HUES64 (cell line): Measurements from ENCODE around the gene CYB5B.

ENCODE experiments used
- H3K27ac ChIP-seq: 2 replicates; pipeline ENCODE4 v1.7.0; 2013; ENCODE audit warnings: low read depth, low read length, inconsistent platforms
- H3K27me3 ChIP-seq: 2 replicates; pipeline ENCODE4 v1.6.1; 2013; ENCODE audit warnings: mild to moderate bottlenecking, low read length; ENCODE audit not compliant: insufficient read depth
- H3K36me3 ChIP-seq: 2 replicates; pipeline ENCODE4 v1.6.1; 2013; ENCODE audit warnings: mild to moderate bottlenecking, low read length; ENCODE audit not compliant: insufficient read depth
- H3K4me1 ChIP-seq: 2 replicates; pipeline ENCODE4 v1.6.1; 2013; ENCODE audit warnings: mild to moderate bottlenecking, low read length, moderate library complexity; ENCODE audit not compliant: insufficient read depth
- H3K4me3 ChIP-seq: 2 replicates; pipeline ENCODE4 v1.5.1; 2013; ENCODE audit warnings: mild to moderate bottlenecking, low read length, moderate library complexity
- H3K9ac ChIP-seq: 2 replicates; pipeline ENCODE4 v1.6.1; 2013; ENCODE audit warnings: mild to moderate bottlenecking, low read depth, low read length
- H3K9me3 ChIP-seq: 2 replicates; pipeline ENCODE4 v1.6.1; 2013; ENCODE audit warnings: low read depth, low read length; ENCODE audit not compliant: insufficient read depth
- WGBS: fragments of 150-250, 120-280 bp; methylation state at CpG from one replicate; pipeline ENCODE4 v1.1.7; 2013; ENCODE audit warnings: missing lambda C conversion rate; 5-methylcytosine and 5-hydroxymethylcytosine counted together

The CYB5B gene

DNA sequence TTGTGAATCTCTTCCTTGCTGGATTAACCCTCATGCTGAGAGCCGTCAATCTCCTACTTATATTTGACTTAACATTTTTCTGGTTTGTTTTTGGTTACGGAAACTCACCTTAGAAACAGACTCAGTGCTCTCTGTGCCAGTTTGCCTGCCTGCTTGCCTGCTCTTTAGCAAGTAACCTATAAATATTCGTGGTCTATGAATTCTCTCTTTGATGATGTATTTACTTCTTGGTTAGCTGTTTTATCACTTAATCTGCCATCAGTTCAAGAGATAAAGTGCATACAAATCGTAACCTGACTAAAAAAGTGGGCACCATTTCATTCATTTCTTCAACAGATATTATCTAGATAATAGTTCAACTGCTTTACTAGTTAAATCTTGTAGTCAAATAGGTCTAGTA is 26.7 kb downstream of the CYB5B start:
- no peaks in the 10 kb centered on the region for H3K9me3 ChIP-seq
- H3K4me1 ChIP-seq, result no peaks in the 10 kb centered on the region
- H3K4me3 ChIP-seq, result no peak overlapping the region
- WGBS, result 93% methylated on average over 4 of the region's 4 CpGs
- H3K9ac ChIP-seq, result no peak overlapping the region
- no peaks in the 10 kb centered on the region for H3K27me3 ChIP-seq
- no peak overlapping the region for H3K27ac ChIP-seq
- H3K36me3 ChIP-seq, result peaks cover 58% of the 10 kb centered on the region

DNA sequence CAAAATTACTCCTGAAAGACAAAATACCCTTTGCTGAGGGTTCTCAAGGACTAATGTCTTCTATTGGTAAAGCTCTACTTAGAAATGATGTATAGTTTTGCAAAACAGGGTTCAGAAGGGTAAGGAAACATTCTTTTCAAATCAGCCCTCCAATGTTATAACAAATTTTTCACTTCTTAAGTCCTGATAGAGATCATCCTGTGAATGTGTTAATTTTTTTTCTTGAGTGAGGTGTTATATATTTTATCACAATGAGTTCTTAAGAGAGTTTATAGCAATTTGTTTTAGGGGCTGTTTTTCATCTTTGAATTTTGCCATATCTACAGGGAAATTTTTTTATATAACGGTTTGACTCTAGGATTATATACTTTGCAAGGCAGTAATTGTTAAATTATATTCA is 29.5 kb downstream of the CYB5B start:
- no peaks in the 10 kb centered on the region for H3K4me1 ChIP-seq

GRCh38 chr16:69463876-69464275 is 39.5 kb downstream of the CYB5B start:
- Histone ChIP-seq H3K4me3 (no peak overlapping the region), H3K9ac (no peak overlapping the region), H3K36me3 (peaks cover 36% of the 10 kb centered on the region), H3K27ac (no peak overlapping the region), H3K9me3 (no peaks in the 10 kb centered on the region), H3K27me3 (no peaks in the 10 kb centered on the region), H3K4me1 (no peaks in the 10 kb centered on the region)

More for the DNA sequence above, 29.5 kb downstream of the CYB5B start:
- H3K27ac ChIP-seq, result no peak overlapping the region
- no peak overlapping the region for H3K9ac ChIP-seq
- no peaks in the 10 kb centered on the region for H3K27me3 ChIP-seq
- H3K36me3 ChIP-seq, result peaks cover 43% of the 10 kb centered on the region
- no CpG with 5 or more reads among the region's 1 CpG for WGBS
- H3K4me3 ChIP-seq, result no peak overlapping the region
- H3K9me3 ChIP-seq, result no peaks in the 10 kb centered on the region

DNA sequence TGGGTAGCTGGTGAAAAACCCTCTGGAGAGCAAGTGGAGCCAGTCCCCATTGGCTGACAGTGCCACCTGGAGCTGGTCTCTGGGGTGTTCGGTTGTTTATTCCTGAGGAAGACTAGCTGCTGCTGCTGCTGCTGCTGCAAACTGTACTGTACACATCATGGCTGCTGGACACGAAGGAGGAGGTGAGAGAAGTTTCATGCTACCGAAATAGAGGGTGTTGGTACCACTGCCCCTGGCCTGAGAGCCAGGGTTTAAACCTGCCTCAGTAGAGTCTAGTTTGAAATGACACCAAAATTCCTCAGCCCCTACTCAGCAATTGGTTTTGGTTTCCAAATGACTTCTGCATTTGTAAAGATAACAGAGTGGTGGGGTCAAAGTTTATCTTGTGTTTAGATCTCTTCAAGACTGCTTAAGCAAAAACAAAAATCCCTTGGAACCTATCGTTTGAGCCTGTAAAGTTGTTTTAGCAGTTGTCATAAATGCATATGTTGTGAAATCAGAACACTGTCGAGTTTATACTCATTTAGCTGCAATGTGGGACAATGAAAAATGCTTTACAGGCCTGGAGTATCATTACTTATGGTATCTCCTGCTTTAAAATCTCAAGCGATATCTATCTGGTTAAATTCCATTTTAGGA is 40.8 kb downstream of the CYB5B start:
- H3K27ac ChIP-seq, result no peak overlapping the region
- no peak overlapping the region for H3K9ac ChIP-seq
- peaks cover 22% of the 10 kb centered on the region for H3K36me3 ChIP-seq
- H3K27me3 ChIP-seq, result no peaks in the 10 kb centered on the region
- no peaks in the 10 kb centered on the region for H3K9me3 ChIP-seq
- 91% methylated on average over 6 of the region's 6 CpGs for WGBS
- H3K4me3 ChIP-seq, result no peak overlapping the region
- H3K4me1 ChIP-seq, result no peaks in the 10 kb centered on the region

- H3K36me3 ChIP-seq, result peaks cover 17% of the 10 kb centered on the region
Observed at GRCh38 chr16:69465881-69466280, 41.5 kb downstream of the CYB5B start.

GRCh38 chr16:69466547-69466946 is 42.1 kb downstream of the CYB5B start:
- H3K4me1 ChIP-seq, result no peaks in the 10 kb centered on the region
- H3K36me3 ChIP-seq, result peaks cover 17% of the 10 kb centered on the region
- WGBS, result 100% methylated on average over 1 of the region's 2 CpGs
- H3K9ac ChIP-seq, result no peak overlapping the region
- no peaks in the 10 kb centered on the region for H3K27me3 ChIP-seq
- H3K4me3 ChIP-seq, result no peak overlapping the region
- H3K9me3 ChIP-seq, result no peaks in the 10 kb centered on the region
- H3K27ac ChIP-seq, result no peak overlapping the region

More at GRCh38 chr16:69465881-69466280, 41.5 kb downstream of the CYB5B start:
- Histone ChIP-seq H3K27ac (no peak overlapping the region), H3K9me3 (no peaks in the 10 kb centered on the region), H3K4me1 (no peaks in the 10 kb centered on the region), H3K4me3 (no peak overlapping the region), H3K27me3 (no peaks in the 10 kb centered on the region), H3K9ac (no peak overlapping the region)
- 96% methylated on average over 5 of the region's 6 CpGs for WGBS

- Histone ChIP-seq H3K27ac (no peak overlapping the region), H3K9ac (no peak overlapping the region), H3K4me3 (no peak overlapping the region), H3K9me3 (no peaks in the 10 kb centered on the region), H3K36me3 (peaks cover 11% of the 10 kb centered on the region), H3K27me3 (no peaks in the 10 kb centered on the region), H3K4me1 (no peaks in the 10 kb centered on the region)
- no CpG with 5 or more reads among the region's 1 CpG for WGBS
Observed at GRCh38 chr16:69467080-69467479, 42.7 kb downstream of the CYB5B start.

GRCh38 chr16:69467531-69468204 is 43.2 kb downstream of the CYB5B start:
- Histone ChIP-seq H3K27ac (no peak overlapping the region), H3K27me3 (no peaks in the 10 kb centered on the region), H3K9me3 (no peaks in the 10 kb centered on the region), H3K36me3 (peaks cover 5% of the 10 kb centered on the region), H3K9ac (no peak overlapping the region), H3K4me3 (no peak overlapping the region), H3K4me1 (no peaks in the 10 kb centered on the region)
- WGBS, result 84% methylated on average over 8 of the region's 8 CpGs

DNA sequence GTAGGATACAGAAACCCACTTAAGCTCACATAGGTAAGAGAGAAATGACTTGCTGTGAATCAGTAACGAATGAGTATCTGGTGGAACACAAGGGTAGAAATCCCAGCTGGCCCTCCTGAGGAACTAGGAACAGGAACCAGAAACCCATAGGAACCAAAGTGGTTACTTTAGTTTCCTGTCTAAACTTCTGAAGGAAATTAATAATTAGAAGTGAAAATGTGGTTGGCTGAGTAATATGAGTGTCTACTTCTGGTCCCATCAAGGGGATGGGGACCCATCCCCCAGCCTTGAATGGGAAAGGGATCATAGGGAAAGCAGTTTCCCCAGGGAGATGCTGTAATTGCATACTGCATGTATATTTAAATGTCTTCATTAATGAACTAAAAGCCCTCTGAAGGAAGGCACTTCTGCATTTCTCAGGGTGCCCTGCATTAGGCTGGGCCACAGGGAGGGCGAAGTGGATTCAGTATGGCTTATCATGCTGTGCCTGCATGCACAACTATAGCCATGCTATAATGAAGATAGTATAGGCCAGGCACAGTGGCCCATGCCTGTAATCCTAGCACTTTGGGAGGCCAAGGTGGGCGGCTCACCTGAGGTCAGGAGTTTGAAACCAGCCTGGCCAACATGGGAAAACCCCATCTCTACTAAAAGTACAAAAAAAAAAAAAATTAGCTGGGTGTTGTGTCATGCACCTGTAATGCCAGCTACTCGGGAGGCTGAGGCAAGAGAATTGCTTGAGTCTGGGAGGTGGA is 45.6 kb downstream of the CYB5B start:
- H3K36me3 ChIP-seq, result no peaks in the 10 kb centered on the region; the same call in 1 of the 2 replicates
- H3K9ac ChIP-seq, result no peak overlapping the region
- H3K4me1 ChIP-seq, result no peaks in the 10 kb centered on the region
- no peak overlapping the region for H3K4me3 ChIP-seq
- H3K9me3 ChIP-seq, result no peaks in the 10 kb centered on the region
- WGBS, result 96% methylated on average over 4 of the region's 4 CpGs
- no peak overlapping the region for H3K27ac ChIP-seq
- H3K27me3 ChIP-seq, result no peaks in the 10 kb centered on the region

DNA sequence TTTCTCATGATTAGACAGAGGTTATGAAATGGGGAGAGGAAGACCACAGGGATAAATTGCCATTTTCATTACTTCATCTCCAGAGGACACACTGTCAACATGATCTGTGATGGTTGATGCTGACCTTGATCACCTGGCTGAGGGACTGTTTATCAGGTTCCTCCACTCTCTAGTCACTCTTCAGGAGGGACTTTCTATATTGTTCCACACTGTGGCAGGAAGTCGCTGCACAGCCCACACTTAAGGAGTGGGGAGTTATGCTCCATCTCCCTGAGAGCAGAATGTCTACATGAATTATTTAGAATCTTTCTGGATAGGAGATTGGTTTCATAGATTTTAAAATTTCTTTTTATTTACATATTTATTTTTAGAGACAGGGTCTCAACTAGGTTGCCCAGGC is 46.7 kb downstream of the CYB5B start:
- Histone ChIP-seq H3K9me3 (no peaks in the 10 kb centered on the region), H3K9ac (no peak overlapping the region), H3K36me3 (no peaks in the 10 kb centered on the region), H3K27me3 (no peaks in the 10 kb centered on the region), H3K27ac (no peak overlapping the region), H3K4me1 (no peaks in the 10 kb centered on the region), H3K4me3 (no peak overlapping the region)
- WGBS, result 100% methylated on average over 1 of the region's 1 CpG

DNA sequence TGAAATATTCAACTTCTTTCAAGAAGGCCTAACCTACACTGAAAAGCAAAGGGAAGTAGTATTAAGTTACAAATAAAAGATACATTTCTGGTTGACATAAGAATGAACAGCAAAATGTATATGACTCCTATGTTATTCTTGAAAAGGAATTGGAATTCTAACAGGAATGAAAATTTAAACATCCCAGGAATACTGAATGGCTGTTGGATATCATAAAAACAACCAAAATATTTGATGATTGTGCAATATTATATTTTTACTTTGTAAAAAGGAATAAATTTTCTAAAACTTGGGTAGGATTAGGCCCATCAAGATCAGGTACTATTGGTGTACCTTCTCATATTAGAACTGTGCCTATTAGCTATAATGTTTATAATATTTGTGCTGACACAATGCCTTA is 50.0 kb downstream of the CYB5B start:
- Histone ChIP-seq H3K4me1 (no peaks in the 10 kb centered on the region), H3K9ac (no peak overlapping the region), H3K9me3 (no peaks in the 10 kb centered on the region), H3K27ac (no peak overlapping the region), H3K36me3 (no peaks in the 10 kb centered on the region), H3K27me3 (no peaks in the 10 kb centered on the region), H3K4me3 (no peak overlapping the region)
